ENCODE measurements around the gene TNFRSF19.

GRCh38 chr13:23541221-23541824 lies 28.9 kb upstream of the TNFRSF19 start:
- TF ChIP-seq CTCF (IDR thresholded peaks at IDR 0.05) (no peak), POLR2A (IDR thresholded peaks at IDR 0.05) (no peak)

All from prostate gland (tissue), 2 donors.